ENCODE results near the gene VOPP1. TPM values are rescaled to one million over a fixed set of nuclear protein-coding genes. Genes with fewer than 3 reads are reported as not detected.
"Not testable (repeated sequence)": the region's sequence is repeated elsewhere in the genome, so short reads cannot be mapped to it uniquely, and the experiment has no call there.

The VOPP1 gene
- total RNA-seq, 6 experiments from 2014 or later: 103 to 135 (median 122) TPM

- no peak for DNase-seq
- Mint-ChIP-seq H3K4me3 (no peak overlapping the region), H3K27ac (no peak overlapping the region)
Measured at GRCh38 chr7:55515569-55516279, 56.6 kb downstream of the VOPP1 start.

GRCh38 chr7:55514546-55515265, 57.6 kb downstream of the VOPP1 start:
- TF ChIP-seq CTCF (IDR thresholded peaks at IDR 0.05): no peak
- Mint-ChIP-seq H3K4me3 (no peak overlapping the region), H3K27ac (no peak overlapping the region), H3K27me3 (ENCODE audit: insufficient read depth) (no peaks in the 10 kb centered on the region; the same call in 1 of the 2 replicates), H3K9me3 (no peaks in the 10 kb centered on the region), H3K4me1 (ENCODE audit: low read depth) (peaks cover 19% of the 10 kb centered on the region), H3K36me3 (ENCODE audit: low read depth) (peaks cover 14% of the 10 kb centered on the region)
- DNase-seq: no peak

More at GRCh38 chr7:55515569-55516279, 56.6 kb downstream of the VOPP1 start:
- Mint-ChIP-seq H3K4me1 (ENCODE audit: low read depth) (peaks cover 11% of the 10 kb centered on the region; the same call in 1 of the 2 replicates), H3K27me3 (ENCODE audit: insufficient read depth) (no peaks in the 10 kb centered on the region), H3K9me3 (no peaks in the 10 kb centered on the region), H3K36me3 (ENCODE audit: low read depth) (peaks cover 14% of the 10 kb centered on the region)
- TF ChIP-seq CTCF (IDR thresholded peaks at IDR 0.05): no peak

- no peaks in the 10 kb centered on the region; the same call in 1 of the 2 replicates for H3K27me3 Mint-ChIP-seq (ENCODE audit: insufficient read depth)
- H3K4me3 Mint-ChIP-seq: no peak overlapping the region
- H3K27ac Mint-ChIP-seq: no peak overlapping the region
- no peaks in the 10 kb centered on the region for H3K9me3 Mint-ChIP-seq
- TF ChIP-seq CTCF (IDR thresholded peaks at IDR 0.05): no peak
- no peak for DNase-seq
- H3K4me1 Mint-ChIP-seq (ENCODE audit: low read depth): peaks cover 28% of the 10 kb centered on the region
- peaks cover 13% of the 10 kb centered on the region for H3K36me3 Mint-ChIP-seq (ENCODE audit: low read depth)
Measured at GRCh38 chr7:55513868-55514267, 58.4 kb downstream of the VOPP1 start.

- Mint-ChIP-seq H3K36me3 (ENCODE audit: low read depth) (peaks cover 2% of the 10 kb centered on the region), H3K4me3 (no peak overlapping the region), H3K4me1 (ENCODE audit: low read depth) (peaks cover 39% of the 10 kb centered on the region), H3K9me3 (no peaks in the 10 kb centered on the region), H3K27me3 (ENCODE audit: insufficient read depth) (no peaks in the 10 kb centered on the region; the same call in 1 of the 2 replicates), H3K27ac (no peak overlapping the region)
- TF ChIP-seq CTCF (IDR thresholded peaks at IDR 0.05): no peak
- DNase-seq: no peak
Measured at GRCh38 chr7:55512635-55513191, 59.6 kb downstream of the VOPP1 start.

- H3K4me3 Mint-ChIP-seq: no peak overlapping the region
- H3K9me3 Mint-ChIP-seq: no peaks in the 10 kb centered on the region
- peaks cover 10% of the 10 kb centered on the region; the same call in 1 of the 2 replicates for H3K36me3 Mint-ChIP-seq (ENCODE audit: low read depth)
- peaks cover 45% of the 10 kb centered on the region for H3K4me1 Mint-ChIP-seq (ENCODE audit: low read depth)
- peak overlapping the region; percentile 27; the same call in 1 of the 2 replicates for H3K27ac Mint-ChIP-seq
- TF ChIP-seq CTCF (IDR thresholded peaks at IDR 0.05): no peak
- H3K27me3 Mint-ChIP-seq (ENCODE audit: insufficient read depth): no peaks in the 10 kb centered on the region; the same call in 1 of the 2 replicates
- DNase-seq: no peak
Measured at GRCh38 chr7:55510621-55511020, 61.7 kb downstream of the VOPP1 start.

- not testable (repeated sequence) for H3K9me3 Mint-ChIP-seq; H3K27ac Mint-ChIP-seq; H3K27me3 Mint-ChIP-seq (ENCODE audit: insufficient read depth); DNase-seq; H3K4me3 Mint-ChIP-seq
- Mint-ChIP-seq H3K4me1 (ENCODE audit: low read depth) (peaks cover 49% of the 10 kb centered on the region), H3K36me3 (ENCODE audit: low read depth) (peaks cover 10% of the 10 kb centered on the region; the same call in 1 of the 2 replicates)
Measured at GRCh38 chr7:55510206-55510605, 62.1 kb downstream of the VOPP1 start.

All from HFFc6 (cell line).